HEK293 (cell line): ENCODE data around the gene THUMPD2.

Source experiments
- CTCF ChIA-PET: fragments of 350-600 bp; formaldehyde crosslinking; extraction: SDS; loops from one replicate; lab custom pipeline; 2021; ENCODE audit warnings: antibody characterized with exemption; lab: Yijun Ruan, JAX
- POLR2A ChIA-PET: fragments of 300-600 bp; formaldehyde crosslinking; extraction: SDS; loops from one replicate; lab custom pipeline; 2020; ENCODE audit warnings: antibody characterized with exemption, inconsistent platforms; lab: Yijun Ruan, JAX
- H3K27ac ChIP-seq: fragments of 200-500 bp; sonication (Bioruptor generic); 2 replicates; pipeline ENCODE4 v1.5.1; 2014; ENCODE audit warnings: low read depth, low read length, control low read depth, inconsistent platforms; ENCODE audit errors: extremely low read depth
- H3K36me3 ChIP-seq, 2 experiments: fragments of 200-500 bp in 1 of 2; sonication (Bioruptor generic) in 1 of 2; 1 replicate in 1 of 2; 2 replicates in 1 of 2; pipeline ENCODE4 v1.5.1; 2014 to 2017; ENCODE audit warnings: inconsistent platforms in 2 of 2, low read length in 2 of 2; ENCODE audit not compliant: control insufficient read depth in 2 of 2, insufficient read depth in 1 of 2
- H3K4me1 ChIP-seq: fragments of 200-500 bp; sonication (Bioruptor generic); 2 replicates; pipeline ENCODE4 v1.5.1; 2014; ENCODE audit warnings: mild to moderate bottlenecking, low read length, inconsistent platforms; ENCODE audit not compliant: control insufficient read depth, insufficient read depth
- H3K4me3 ChIP-seq: 2 replicates; pipeline ENCODE4 v1.5.1; 2011; ENCODE audit warnings: low read depth, mild to moderate bottlenecking, control low read depth, low read length, moderate library complexity
- H3K9me3 ChIP-seq: fragments of 200-500 bp; sonication (Bioruptor generic); 2 replicates; pipeline ENCODE4 v1.5.1; 2014; ENCODE audit warnings: low read depth, low read length, inconsistent platforms; ENCODE audit not compliant: control insufficient read depth, insufficient read depth
- EGR2 ChIP-seq: fragments of 450-650 bp; formaldehyde crosslinking; IDR thresholded peaks from 2 replicates; pipeline ENCODE4 v1.5.1; 2016; ENCODE audit warnings: low read depth, missing biosample characterization, missing genetic modification characterization
- HIC1 ChIP-seq: fragments of 450-650 bp; formaldehyde crosslinking; IDR thresholded peaks from 2 replicates; pipeline ENCODE4 v1.5.1; 2016; ENCODE audit warnings: missing biosample characterization, missing genetic modification characterization
- INSM2 ChIP-seq: fragments of 450-650 bp; formaldehyde crosslinking; IDR thresholded peaks from 2 replicates; pipeline ENCODE4 v1.5.1; 2016; ENCODE audit warnings: missing biosample characterization, missing genetic modification characterization
- SP3 ChIP-seq: fragments of 450-650 bp; formaldehyde crosslinking; IDR thresholded peaks from 2 replicates; pipeline ENCODE4 v1.5.1; 2016; ENCODE audit warnings: missing biosample characterization, missing genetic modification characterization
- ZFHX2 ChIP-seq: fragments of 450-650 bp; formaldehyde crosslinking; conservative IDR thresholded peaks from 2 replicates; pipeline ENCODE4 v1.5.1; 2016; ENCODE audit warnings: missing biosample characterization, missing genetic modification characterization
- ZNF112 ChIP-seq: fragments of 450-650 bp; formaldehyde crosslinking; IDR thresholded peaks from 2 replicates; pipeline ENCODE4 v1.5.0; 2017; ENCODE audit warnings: missing biosample characterization, missing genetic modification characterization
- ZNF148 ChIP-seq: fragments of 450-650 bp; formaldehyde crosslinking; IDR thresholded peaks from 2 replicates; pipeline ENCODE4 v1.5.0; 2017; ENCODE audit warnings: missing biosample characterization, missing genetic modification characterization, borderline replicate concordance
- ZNF19 ChIP-seq: fragments of 450-650 bp; formaldehyde crosslinking; IDR thresholded peaks from 2 replicates; pipeline ENCODE4; 2016; ENCODE audit warnings: missing biosample characterization, missing genetic modification characterization, low read depth
- ZNF221 ChIP-seq: fragments of 450-650 bp; formaldehyde crosslinking; IDR thresholded peaks from 2 replicates; pipeline ENCODE4 v1.5.1; 2017; ENCODE audit warnings: missing biosample characterization, missing genetic modification characterization, borderline replicate concordance
- ZNF37A ChIP-seq: fragments of 450-650 bp; IDR thresholded peaks from 2 replicates; pipeline ENCODE4 v1.5.1; 2018; ENCODE audit warnings: missing biosample characterization, missing genetic modification characterization
- ZNF391 ChIP-seq: fragments of 450-650 bp; formaldehyde crosslinking; IDR thresholded peaks from 2 replicates; pipeline ENCODE4 v1.5.1; 2016; ENCODE audit warnings: low read depth, missing biosample characterization, missing genetic modification characterization, borderline replicate concordance
- ZNF449 ChIP-seq: fragments of 450-650 bp; formaldehyde crosslinking; IDR thresholded peaks from 2 replicates; pipeline ENCODE4 v1.5.1; 2017; ENCODE audit warnings: missing biosample characterization, mild to moderate bottlenecking, missing genetic modification characterization, moderate library complexity
- ZNF518A ChIP-seq: fragments of 450-650 bp; formaldehyde crosslinking; conservative IDR thresholded peaks from 2 replicates; pipeline ENCODE4 v1.5.1; 2016; ENCODE audit warnings: low read depth, missing biosample characterization, missing genetic modification characterization
- ZNF670 ChIP-seq: fragments of 450-650 bp; formaldehyde crosslinking; IDR thresholded peaks from 2 replicates; pipeline ENCODE4 v1.5.1; 2016; ENCODE audit warnings: missing biosample characterization, missing genetic modification characterization, low read depth
- ZNF792 ChIP-seq: fragments of 450-650 bp; formaldehyde crosslinking; IDR thresholded peaks from 2 replicates; pipeline ENCODE4 v1.5.1; 2016; ENCODE audit warnings: missing biosample characterization, missing genetic modification characterization

The THUMPD2 gene

GRCh38 chr2:39738936-39739335 lies 40.1 kb downstream of the THUMPD2 start (continued):
- no peak for TF ChIP-seq ZNF518A (tag by site-specific recombination)
- no peak for TF ChIP-seq ZNF670 (tag by site-specific recombination)
- no peak for TF ChIP-seq INSM2 (tag by site-specific recombination)
- no peak for TF ChIP-seq ZNF221

GRCh38 chr2:39737661-39738060 lies 41.4 kb downstream of the THUMPD2 start:
- no peak for TF ChIP-seq ZNF37A (tag by site-specific recombination)
- peak; percentile 43; the same call in 1 of the 2 replicates for TF ChIP-seq ZFHX2 (tag by site-specific recombination)
- no peak for TF ChIP-seq ZNF112 (tag by site-specific recombination)
- no peak for TF ChIP-seq ZNF148
- peak; percentile 55; the same call in 1 of the 2 replicates for TF ChIP-seq EGR2 (tag by site-specific recombination)
- TF ChIP-seq, all 188 proteins: peak for 2
- no peak overlapping the region for H3K4me3 ChIP-seq
- CTCF ChIA-PET = interaction anchor here (1.6 kb wide), 1 partner anchor 9 kb away, joined by 10 read pairs; no protein-coding TSS in a partner anchor
- H3K9me3 ChIP-seq = no peaks in the 10 kb centered on the region
- H3K4me1 ChIP-seq = no peaks in the 10 kb centered on the region
- POLR2A ChIA-PET = interaction anchor here (0.6 kb wide), 1 partner anchor 21 kb away, joined by 3 read pairs; no protein-coding TSS in a partner anchor
- H3K27ac ChIP-seq = no peak overlapping the region
- peaks cover 30 to 96% of the 10 kb centered on the region in 2 experiments for H3K36me3 ChIP-seq

GRCh38 chr2:39736640-39737039 lies 42.4 kb downstream of the THUMPD2 start:
- Histone ChIP-seq H3K4me1 (no peaks in the 10 kb centered on the region), H3K4me3 (no peak overlapping the region), H3K9me3 (no peaks in the 10 kb centered on the region), H3K27ac (no peak overlapping the region), H3K36me3 (peaks cover 26 to 91% of the 10 kb centered on the region in 2 experiments)
- ChIA-PET CTCF (interaction anchor here (1.6 kb wide), 1 partner anchor 8 kb away, joined by 10 read pairs; no protein-coding TSS in a partner anchor), POLR2A (no interaction called here)
- TF ChIP-seq ZNF391 = no peak
- no peak for TF ChIP-seq ZNF449 (tag by site-specific recombination)
- no peak for TF ChIP-seq SP3
- TF ChIP-seq ZNF148 = no peak
- no peak for TF ChIP-seq HIC1 (tag by site-specific recombination)
- TF ChIP-seq ZNF792 (tag by site-specific recombination) = no peak
- no peak for TF ChIP-seq ZNF19 (tag by site-specific recombination)
